CD4-positive, alpha-beta T cell treated with Interferon alpha-2 for 1 hour (primary cell): ENCODE measurements around the gene NEDD9.
A peak's percentile ranks its signal among the peaks of the same experiment; 100 is the strongest.

Experiments
- DNase-seq, 2 donors: peaks; one replicate each; pipeline ENCODE4 v3.0.0-alpha.2; 2020 to 2022

The NEDD9 gene

DNA sequence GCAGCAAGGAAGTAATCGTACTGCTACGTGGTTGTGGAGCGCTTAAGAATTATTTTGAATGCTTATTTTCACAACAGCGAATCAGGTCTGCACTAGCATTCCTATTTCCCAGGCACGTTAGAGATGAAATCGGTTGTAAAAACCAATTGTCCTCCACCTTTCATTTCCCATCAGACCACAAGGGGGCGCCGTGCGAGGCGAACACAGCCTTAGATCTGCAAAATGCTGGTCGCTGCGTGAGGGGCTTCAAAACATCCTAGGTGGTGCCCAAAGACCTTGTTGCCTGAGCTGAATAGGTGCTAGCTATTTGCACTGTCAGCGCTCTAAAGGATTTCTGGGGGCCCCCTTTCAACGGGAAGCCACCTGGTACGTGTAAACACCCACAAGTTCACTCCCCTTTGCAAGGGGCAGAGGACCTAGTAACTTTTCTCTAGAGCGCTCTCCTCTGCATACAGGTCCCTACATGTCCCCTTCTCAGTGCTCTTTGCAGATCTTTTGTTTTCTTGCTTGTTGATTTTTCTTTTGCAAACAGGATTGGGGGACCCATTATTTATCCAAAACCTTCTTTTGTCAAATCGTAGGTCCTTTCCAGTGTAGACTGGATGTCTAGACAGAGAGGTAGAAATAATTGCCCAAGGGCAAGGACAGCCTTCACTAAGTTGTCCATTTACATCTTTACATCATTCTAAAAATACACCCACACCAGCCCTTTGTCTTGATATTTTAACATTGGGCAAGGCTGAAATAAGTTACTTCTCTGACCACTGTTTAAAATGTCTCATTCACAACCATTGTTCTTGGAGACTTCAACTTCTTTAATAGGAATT, 59.8 kb downstream of the NEDD9 start:
- DNase-seq: peak; percentile 60 to 76

DNA sequence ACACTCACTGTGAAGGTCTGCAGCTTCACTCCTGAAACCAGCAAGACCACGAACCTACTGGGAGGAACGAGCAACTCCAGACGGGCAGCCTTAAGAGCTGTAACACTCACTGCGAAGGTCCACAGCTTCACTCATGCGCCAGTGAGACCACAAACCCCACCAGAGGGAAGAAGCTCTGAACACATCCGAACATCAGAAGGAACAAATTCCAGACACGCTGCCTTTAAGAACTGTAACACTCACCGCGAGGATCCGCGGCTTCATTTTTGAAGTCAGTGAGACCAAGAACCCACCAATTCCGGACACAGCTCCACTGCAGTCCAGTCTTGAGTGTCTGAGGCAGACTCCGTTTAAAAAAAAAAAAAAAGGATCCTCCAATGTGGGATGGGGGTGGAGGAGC, 60.5 kb downstream of the NEDD9 start:
- no peak for DNase-seq

DNA sequence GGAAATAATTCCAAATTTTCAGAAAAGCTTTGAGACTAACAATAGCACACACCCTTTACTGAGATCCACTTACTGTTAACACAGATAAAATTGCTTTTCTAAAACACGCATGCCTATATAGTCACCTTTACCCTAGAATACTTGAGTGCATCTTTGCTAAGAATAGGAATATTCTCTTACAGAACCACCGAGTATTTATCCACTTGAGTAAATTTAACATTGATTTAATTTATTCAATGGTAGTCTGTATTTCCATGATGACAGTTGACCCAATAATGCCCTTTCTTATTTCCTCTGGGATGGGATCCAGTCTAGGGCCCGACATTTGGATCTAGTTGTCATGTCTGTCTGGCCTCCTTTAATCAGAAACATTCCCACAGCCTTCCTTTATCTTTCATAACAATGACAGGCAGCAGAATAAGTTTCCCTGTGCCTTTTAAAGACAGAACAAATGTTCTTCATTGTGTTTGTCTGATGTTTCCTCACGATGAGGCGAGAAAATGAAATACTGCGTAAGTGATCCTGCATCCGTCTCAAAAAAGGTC, 64.3 kb downstream of the NEDD9 start:
- DNase-seq: no peak

DNA sequence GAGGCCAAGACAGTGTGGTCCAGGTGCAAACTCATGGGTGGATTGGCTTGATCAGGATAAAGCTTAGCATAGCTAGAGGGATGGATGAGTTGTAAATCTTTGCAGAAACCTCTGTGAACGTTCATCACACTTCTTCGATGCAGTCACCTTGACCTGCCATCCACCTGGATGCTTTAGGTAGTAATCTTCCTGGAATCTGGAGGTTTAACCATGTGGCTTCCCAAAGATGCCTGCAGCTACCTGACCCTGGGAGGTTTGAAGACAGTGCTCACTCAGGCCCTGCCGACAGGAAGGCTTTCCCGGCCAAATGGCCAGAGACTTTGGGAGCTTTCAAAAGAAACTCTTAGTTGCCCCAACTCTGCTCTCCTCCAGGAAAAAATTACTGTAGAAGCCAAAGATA, 65.5 kb downstream of the NEDD9 start:
- no peak for DNase-seq

DNA sequence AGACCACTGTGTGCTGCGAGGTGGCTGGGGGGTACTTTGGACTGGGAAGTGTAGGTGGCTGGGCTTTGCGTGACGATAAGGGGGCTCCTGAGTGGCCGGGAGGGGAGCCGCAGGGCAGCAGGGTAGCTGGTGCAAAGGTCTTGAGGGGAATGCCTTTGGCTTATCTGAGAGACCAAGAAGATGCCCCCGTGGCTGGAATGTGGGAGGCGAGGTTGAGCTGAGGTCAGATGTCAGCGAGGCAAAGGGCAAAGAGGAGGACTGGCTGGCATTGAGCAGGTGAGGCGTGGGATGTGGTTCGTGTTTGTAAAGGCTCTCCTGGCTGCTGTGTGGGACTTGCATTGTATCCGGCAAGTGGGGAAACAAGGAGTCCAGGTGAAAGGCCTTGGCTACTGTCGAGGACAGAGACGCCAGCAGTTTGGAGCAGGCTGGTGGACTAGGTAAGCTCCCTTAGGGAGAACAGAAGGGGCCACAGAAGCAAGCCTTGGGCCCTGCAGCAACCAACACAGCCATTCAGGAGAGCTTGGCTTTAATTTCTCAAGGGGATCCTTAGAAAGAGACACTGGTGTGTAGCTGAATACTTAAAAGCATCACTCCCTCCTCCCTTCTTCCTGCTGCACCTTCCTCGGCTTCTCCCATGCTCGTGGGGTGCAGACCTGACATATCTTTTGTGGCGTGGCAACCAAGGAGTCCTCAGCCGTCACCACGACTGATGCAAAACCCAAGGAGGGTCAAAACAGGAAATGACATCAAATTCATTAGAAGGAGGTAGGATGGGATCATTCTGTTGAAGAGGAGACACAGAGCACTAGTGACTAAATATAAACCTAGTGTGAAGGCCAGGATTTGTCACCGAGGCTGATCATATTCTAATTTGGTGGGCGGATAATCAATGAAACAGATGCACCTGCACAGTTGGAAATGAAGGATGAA, 67.5 kb downstream of the NEDD9 start:
- DNase-seq: no peak

DNA sequence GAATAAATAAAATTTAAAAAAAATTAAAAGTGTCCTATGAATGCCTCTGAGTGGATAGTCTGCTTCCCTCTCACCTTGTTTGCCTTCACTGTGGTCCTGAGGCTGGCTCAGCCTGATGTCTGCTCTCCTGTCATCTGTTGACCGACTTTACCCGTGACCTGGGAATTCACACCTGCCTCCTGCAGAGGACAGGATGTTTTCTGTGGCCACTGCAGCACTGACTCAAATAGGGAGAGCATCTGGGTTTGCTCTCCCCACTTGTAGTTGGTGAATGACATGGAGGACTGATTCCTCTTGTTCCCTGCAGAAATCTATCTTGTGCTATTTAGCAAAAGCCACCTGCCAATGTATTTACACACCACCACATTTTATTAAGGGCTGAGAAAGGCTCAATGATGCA, 68.5 kb downstream of the NEDD9 start:
- no peak for DNase-seq

DNA sequence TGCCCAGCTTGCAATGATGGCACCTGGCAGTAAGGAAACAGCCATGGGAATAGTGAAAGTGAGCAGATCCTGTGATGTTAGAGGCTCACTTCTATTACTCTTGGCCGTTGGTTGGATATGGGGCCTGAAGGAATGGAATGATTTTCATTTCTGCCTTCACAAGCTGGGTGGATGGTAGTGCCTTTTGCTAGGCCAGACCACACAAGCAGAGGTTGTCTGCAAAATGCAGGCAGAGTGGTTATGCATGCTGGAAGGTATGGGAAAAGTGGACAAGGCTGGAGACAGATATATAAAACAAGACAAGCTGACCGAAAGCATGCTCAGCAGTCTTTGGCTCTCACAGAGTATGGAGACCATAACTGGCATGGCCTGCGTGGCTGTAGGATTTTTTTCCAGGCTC, 70.2 kb downstream of the NEDD9 start:
- DNase-seq: no peak

DNA sequence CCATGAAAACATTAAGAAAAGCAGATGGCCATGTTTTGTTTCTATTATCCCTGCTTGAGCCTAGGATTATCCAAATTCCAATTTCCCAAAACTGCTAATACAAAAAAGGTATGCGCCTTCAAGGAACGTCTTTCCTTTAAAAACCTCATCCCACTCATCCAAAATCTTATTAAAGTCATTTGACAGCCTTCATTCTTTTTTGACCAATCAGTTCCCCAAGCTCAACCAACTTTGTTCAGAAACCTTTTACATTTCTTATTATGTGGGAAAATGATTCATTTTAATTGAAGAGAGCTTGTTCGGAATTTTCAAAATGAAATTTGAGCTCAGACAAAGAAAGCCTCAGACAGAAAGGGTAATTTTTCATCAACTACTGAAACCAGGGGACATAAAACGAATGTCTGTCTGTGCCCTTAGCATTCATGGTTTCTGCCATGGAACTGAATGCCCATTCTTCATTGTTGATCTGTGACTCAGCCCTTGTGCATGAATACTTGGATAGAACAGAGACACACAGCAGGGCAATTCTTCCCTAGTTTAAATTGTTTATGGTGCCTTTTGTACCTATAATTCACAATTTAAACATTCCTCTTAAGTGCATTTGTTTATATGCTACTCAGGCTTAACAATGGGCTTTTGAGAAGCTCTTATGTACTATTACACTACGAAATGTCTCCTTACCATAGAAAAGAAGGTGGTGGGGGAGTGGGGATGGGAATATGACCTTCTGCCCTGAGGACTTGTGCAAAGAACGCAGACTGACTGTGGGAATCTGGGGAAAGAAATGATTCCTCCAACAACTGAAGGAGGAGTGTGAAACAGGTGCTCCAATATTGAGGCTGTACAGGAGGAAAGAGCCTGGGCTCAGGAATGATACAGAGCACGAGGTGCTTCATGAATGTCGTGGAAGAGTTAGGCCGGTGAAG, 71.2 kb downstream of the NEDD9 start:
- DNase-seq: no peak

DNA sequence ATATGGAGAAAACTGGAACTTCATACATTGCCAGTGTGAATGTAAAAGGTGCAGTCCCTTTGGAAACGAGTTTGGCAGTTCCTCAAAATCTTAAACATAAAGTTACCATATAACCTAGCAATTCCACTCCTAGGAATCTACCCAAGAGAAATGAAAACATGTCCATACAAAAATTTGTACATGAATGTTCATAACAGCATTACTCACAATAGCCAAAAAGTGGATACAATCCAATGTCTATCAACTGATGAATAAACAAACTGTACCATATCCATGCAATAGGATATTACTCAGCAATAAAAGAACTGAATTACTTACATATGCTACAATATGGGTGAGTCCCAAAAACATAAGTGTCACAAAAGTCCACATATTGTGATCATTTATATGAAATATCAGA, 72.3 kb downstream of the NEDD9 start:
- DNase-seq: no peak

DNA sequence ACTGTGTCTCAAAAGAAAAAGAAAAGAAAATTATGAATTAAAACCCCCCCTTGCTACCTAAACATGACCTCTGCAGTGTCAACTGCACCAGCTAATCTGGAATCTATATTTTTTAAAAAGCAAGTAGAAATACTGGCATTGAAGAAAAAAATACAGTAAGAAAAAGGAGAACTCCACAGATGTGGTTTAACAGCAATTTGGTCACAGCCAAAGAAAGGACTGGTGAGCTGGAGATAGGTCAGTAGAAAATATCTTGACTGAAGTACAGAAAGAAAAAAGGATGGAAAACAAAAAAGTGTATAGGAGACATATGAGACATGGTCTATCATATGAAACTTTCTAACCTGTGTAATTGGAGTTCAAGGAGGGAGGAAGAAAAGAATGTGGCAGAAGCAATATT, 76.9 kb downstream of the NEDD9 start:
- DNase-seq: no peak

DNA sequence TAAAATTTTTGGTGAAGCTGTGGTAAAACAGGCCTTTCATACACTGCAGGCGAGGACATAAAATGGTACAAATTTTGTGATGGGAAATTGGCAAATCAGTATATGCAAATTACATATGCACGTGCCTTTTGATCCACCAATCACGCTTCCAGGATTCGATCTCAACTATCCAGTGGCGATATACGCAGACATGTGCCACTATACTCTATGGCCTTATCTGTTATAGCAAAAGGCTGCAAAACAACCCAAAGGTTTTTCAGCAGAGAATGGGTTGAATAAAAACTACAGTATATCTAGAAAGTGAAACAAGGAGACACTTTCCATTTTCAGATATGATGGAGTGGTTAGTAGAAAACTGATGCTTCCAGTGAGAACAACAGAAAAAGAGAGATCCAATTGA, 79.0 kb downstream of the NEDD9 start:
- no peak for DNase-seq

DNA sequence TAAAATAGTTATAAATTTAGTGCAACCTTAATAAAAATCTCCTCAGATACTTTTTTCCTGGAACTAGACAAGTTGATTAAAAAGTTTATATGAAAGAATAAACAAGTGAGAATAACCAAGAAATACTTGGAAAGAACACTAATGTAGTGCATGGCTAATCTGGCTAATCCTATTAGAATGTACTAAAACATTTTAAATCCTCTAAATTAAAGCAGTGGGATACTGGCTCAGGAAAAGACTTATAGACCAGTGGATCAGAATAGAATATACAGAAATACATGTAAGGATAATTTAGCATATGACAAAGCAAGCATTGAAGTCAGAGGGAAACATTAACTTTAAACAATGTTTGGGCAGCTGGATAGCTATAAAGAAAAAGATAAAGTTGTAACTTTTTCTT, 79.9 kb downstream of the NEDD9 start:
- DNase-seq: no peak

DNA sequence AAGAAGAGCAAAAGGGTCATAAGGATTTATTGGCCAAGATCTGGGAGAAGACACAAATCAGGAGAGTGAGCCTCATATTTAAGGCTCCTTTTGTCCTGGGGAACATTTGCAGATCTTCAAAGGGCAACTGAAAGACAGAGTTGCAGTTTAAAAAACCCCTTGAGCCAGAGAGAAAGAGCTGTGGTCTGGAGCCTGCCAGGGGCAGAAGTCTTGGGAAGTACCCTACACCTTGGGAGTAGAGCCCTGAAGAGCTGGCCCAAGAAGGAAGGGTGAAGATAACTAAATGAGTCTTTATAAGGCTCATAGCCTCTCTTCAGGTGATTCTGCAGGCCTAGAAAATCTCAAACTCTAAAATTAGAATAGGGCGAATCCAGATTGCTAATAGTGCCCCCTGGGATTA, 81.0 kb downstream of the NEDD9 start:
- no peak for DNase-seq

DNA sequence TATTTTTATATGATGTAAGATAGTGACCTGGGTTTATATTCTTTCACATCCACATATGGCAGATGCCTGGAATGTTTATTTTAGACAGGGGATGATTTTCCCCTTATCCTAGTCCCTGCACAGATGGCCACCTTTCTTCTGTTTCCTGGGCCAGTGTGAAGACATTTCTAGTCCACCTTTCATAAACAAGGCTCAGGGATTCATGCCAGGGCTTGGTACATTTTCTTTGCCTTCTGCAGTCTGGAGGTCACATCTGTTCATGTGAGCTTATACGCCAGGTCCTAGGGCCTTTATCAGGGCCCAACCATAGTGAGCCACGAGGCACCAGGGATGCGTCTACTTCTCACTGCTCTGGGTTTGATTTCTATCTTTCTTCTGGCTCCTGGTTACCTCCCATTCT, 82.9 kb downstream of the NEDD9 start:
- no peak for DNase-seq

DNA sequence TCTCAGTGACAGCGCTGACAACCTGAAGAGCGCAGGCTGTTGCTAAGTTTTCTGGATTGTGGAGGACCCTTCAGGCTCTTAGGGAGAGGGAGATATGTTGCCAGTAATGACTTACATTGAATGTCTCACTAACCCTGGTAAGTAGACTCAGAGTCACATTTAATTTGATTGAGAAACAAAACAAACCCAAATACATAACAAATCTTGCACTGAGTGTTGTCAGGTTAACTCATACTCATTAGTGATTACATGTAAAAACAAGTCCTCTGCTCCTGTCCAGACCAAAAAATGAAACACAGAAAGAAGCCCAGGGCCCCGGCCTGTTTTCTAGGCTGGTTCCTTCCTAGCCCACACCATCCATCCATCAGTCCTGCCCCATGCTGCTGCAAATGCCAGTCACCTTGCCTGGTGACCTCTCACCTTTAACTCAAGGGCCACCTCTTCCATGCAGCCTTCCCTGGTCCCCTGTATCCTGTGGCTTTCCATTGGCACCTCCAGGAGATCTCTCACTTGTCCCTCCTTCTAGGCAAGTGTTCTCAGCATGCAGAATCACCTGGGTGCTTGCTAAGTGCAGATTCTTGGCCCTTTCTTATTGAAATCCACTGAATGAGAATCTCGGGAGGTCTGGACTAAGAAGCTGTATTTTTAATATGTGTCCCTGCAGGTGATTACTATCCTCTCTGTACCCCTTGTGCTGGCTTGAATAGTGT, 86.2 kb downstream of the NEDD9 start:
- DNase-seq: no peak

DNA sequence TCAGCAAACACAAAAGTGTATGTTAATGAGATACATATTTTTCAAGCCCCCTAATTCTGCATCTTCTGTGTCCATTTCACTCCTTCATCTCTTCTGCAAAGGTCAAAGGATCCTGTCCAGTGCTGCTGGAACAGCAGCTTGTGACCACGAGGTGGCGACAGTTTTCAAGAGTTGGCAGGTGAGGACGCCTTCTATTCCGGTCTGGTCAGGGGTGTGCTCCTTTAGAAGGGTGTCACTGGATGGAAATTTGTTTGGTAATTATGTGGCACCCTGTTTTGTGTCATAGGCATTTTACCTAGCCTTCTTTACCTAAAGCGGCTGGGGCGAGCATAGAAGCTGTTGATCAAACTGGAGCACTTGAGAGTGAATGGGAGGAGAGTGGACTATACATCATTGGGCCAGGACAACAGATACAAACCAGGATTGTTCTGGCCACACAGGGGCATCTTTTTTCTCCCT, 88.0 kb downstream of the NEDD9 start:
- DNase-seq: peak; percentile 74 to 79

DNA sequence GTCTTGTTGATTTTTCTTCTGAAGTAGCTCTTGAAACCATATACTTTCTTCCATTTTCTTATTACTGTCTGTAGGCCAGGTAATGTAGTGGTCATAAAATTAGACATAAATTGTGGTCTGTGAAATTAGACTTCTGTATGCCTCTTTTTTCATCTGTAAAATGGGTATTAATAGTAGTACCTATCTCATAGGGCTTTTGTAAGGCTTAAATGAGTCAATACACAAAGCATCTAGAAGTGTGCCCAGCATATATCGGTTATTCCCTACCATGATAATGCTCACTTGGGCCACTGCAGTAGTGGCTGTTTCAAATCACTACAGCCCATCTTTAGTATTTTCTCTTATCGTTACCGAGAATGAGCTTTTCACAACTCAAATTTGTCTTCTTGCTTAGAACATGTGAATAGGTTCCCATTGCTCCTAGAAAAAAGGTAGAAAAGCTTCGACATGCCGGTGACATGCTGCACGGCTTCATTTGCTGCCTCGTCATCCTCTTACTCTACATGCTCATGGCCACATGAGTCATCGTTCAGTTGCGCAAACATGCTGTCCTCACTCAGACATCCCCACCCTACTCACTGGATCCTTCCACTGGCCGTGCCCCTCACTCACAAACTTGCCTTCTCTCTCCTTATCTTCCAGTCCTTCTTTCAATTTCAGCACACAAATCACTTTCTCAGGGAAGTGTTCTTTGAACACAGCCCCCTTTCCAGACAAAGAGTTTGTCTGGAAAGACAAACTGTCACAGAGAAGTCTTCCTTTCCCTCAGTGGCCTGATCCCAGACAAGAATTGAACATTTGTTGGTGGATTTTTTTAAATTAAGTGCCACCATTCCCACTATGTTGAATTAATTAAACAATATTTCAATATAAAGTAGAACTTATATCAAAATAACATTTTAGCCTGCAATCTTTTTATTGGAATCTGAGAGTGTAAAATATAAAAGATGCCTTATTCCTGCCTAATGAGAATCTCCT, 88.8 kb downstream of the NEDD9 start:
- DNase-seq: peak in 1 of 2 donors; percentile 70

DNA sequence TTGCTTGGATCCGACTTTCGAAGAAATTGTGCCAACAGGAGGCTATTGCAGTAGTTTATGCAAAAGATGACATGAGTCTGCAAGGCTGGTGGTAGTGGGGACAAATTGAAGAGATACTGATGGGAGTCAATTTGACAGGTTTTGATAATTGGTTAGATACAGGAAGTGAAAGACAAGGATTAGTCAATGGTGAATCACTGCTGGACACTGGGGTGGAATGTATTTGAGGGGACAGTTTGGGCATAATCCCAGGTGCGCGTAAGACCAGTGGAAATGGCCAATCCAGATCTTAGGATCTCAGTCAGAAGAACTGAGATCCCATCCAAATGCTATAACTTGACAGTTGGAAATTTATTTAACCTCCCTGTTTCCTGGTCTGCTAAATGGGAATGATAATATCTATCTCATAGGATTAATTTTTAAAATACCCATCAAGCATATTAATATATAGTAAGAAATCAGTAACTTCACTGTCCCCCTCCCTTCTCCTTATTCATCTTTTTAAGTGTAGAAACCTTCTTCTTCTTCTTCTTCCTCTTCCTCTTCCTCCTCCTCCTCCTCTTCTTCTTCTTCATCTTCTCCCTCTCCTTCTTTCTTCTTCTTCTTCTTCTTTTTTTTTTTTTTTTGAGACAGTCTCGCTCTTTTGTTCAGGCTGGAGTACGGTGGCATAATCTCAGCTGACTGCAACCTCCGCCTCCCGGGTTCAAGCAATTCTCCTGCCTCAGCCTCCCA, 90.0 kb downstream of the NEDD9 start:
- no peak for DNase-seq

DNA sequence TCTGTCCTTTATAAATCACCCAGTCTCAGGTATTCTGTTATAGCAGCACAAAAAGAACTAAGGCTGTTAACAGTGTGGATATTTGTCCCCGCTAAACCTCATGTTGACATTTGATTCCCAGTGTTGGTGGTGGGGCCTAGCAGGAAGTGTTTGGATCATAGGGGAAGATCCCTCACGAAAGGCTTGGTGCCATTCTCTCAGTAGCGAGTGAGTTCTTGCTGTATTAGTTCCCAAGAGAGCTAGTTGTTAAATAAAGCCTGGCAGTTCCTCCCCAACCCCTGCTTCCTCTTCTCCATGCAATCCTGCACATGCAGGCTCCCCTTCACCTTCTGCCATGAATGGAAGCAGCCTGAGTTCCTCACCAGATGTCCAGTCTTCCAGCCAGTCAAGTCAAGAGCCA, 91.2 kb downstream of the NEDD9 start:
- DNase-seq: no peak

DNA sequence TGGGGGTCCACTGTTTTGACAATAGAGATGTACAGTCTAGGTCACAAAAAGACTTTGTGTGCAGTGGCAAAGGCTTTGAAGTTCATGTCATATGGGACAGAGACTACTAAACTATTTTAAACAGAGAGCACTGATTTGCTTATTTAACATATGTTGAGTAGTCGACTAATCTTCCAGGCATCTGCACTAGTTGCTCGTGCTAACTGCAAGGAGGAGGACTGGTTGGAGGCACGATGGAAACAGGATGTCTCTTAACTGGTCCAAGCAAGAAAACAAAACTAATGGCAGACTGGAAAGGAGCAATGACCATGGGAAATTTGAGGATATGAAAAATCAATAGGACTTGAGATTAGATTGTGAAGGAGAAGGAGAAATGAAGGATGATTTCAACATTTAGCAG, 92.4 kb downstream of the NEDD9 start:
- DNase-seq: no peak
